Neural progenitor cell (in vitro differentiated cells): ENCODE measurements around the gene FAHD1. TPM values are rescaled to one million over a fixed set of nuclear protein-coding genes. Genes with fewer than 3 reads are reported as not detected.
A peak's percentile ranks its signal among the peaks of the same experiment; 100 is the strongest.

Source experiments
- DNase-seq: peaks from one replicate; pipeline ENCODE4 v3.0.0-alpha.2; 2016; ENCODE audit warnings: low spot score
- H2AFZ ChIP-seq: fragments of 200-600 bp; sonication (generic); replicated peaks from 2 replicates; pipeline ENCODE4 v1.6.1; 2016; ENCODE audit warnings: antibody characterized with exemption
- H3F3A ChIP-seq: fragments of 200-600 bp; sonication (generic); 2 replicates; pipeline ENCODE4 v1.6.1; 2016; ENCODE audit warnings: antibody characterized with exemption, low read depth
- H3K27ac ChIP-seq: fragments of 200-600 bp; sonication (generic); 2 replicates; pipeline ENCODE4 v1.5.1; 2016; ENCODE audit warnings: mild to moderate bottlenecking
- H3K27me3 ChIP-seq: fragments of 200-600 bp; sonication (generic); 2 replicates; pipeline ENCODE4 v1.6.1; 2016; ENCODE audit warnings: mild to moderate bottlenecking, moderate library complexity
- H3K36me3 ChIP-seq: fragments of 200-600 bp; sonication (generic); 2 replicates; pipeline ENCODE4 v1.5.1; 2016
- H3K4me1 ChIP-seq: fragments of 200-600 bp; sonication (generic); 2 replicates; pipeline ENCODE4 v1.6.1; 2016; ENCODE audit warnings: mixed run types
- H3K4me2 ChIP-seq: fragments of 200-600 bp; sonication (generic); 2 replicates; pipeline ENCODE4 v1.6.1; 2016
- H3K4me3 ChIP-seq: fragments of 200-600 bp; sonication (generic); 2 replicates; pipeline ENCODE4 v1.5.1; 2016
- H3K79me2 ChIP-seq: fragments of 200-600 bp; sonication (generic); 2 replicates; pipeline ENCODE4 v1.6.1; 2016; ENCODE audit warnings: low read depth
- H3K9ac ChIP-seq: fragments of 200-600 bp; sonication (generic); 2 replicates; pipeline ENCODE4 v1.6.1; 2016
- H3K9me3 ChIP-seq: fragments of 200-600 bp; sonication (generic); 2 replicates; pipeline ENCODE4 v1.5.1; 2016; ENCODE audit warnings: low read depth
- H4K20me1 ChIP-seq: fragments of 200-600 bp; sonication (generic); 2 replicates; pipeline ENCODE4 v1.6.1; 2016; ENCODE audit warnings: low read depth
- H3K27ac Mint-ChIP-seq: 3 replicates; pipeline ENCODE4 v1.8.0; 2021; ENCODE audit warnings: mixed read lengths
- H3K27me3 Mint-ChIP-seq: 2 replicates; pipeline ENCODE4 v1.8.0; 2022; ENCODE audit warnings: low read depth, mild to moderate bottlenecking, inconsistent platforms, moderate library complexity, mixed read lengths; ENCODE audit not compliant: insufficient read depth
- H3K36me3 Mint-ChIP-seq: 3 replicates; pipeline ENCODE4 v1.8.0; 2021; ENCODE audit warnings: mixed read lengths
- H3K4me1 Mint-ChIP-seq: 3 replicates; pipeline ENCODE4 v1.8.0; 2021; ENCODE audit warnings: mixed read lengths
- H3K4me3 Mint-ChIP-seq: 3 replicates; pipeline ENCODE4 v1.8.0; 2021; ENCODE audit warnings: mild to moderate bottlenecking, moderate library complexity, mixed read lengths
- H3K9me3 Mint-ChIP-seq: 3 replicates; pipeline ENCODE4 v1.8.0; 2020; ENCODE audit warnings: mixed read lengths
- EZH2 ChIP-seq: fragments of 200-600 bp; sonication (generic); IDR thresholded peaks from 2 replicates; pipeline ENCODE4 v1.6.1; 2017; ENCODE audit warnings: antibody characterized with exemption, mild to moderate bottlenecking, moderate library complexity
- EZH2phosphoT487 ChIP-seq: fragments of 200-600 bp; sonication (generic); IDR thresholded peaks from 2 replicates; pipeline ENCODE4 v1.6.1; 2017; ENCODE audit warnings: antibody characterized with exemption
- total RNA-seq: library from RNA; depleted of rRNA; stranded (reverse); fragments of >200 nt; gene quantifications from 2 replicates; pipeline ENCODE4 v1.2.3, GENCODE V29; 2015; ENCODE audit warnings: low replicate concordance
- TF ChIP-seq, protein P1 (sequence below): fragments of 200-600 bp; sonication (generic); IDR thresholded peaks from 2 replicates; pipeline ENCODE4 v1.5.1; 2017; ENCODE audit warnings: antibody characterized with exemption, mild to moderate bottlenecking

FAHD1 gene
- total RNA-seq, 1 donor from 2014 or later, result 21.6 TPM

DNA sequence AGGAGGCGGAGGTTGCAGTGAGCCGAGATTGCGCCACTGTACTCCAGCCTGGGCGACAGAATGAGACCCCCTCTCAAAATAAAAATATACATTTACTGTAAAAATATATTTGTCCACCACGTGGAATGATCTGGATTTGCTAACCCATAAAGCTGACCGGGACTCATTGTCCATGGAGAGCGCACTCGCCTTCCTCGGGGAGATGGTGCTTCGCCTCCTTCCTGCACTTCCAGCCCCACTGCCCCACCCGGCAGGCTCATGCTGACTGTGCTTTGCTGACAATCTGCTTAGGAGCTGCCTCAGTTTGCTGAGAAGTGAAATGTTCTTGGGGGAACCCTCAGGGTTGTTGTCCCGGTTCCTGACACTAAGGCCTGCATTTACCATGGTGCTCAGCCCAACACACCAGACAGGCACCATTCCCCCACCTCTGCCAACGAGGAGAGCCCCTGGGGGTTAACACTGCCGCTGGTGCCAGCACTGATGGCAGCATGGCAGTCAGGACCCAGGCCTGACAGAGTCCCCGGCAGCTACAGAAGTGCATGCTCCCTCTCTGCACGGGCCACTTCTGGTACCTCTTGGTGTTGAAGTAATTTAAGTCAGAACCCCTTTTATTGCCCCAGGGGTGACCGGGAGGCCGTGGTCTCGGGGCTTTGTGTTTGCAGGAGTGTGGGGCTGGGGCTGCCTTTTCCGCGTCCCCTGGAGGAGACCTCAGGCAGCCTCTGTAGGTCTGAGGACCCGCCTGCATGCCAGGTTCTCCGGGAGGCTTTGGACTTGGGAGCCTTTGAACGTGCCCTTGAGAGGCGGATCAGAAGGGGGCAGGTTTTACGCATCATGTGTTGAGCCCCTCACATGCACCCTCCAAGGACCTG lies 41.8 kb upstream of the FAHD1 start:
- Histone ChIP-seq H4K20me1 (peaks cover 39% of the 10 kb centered on the region), H3K79me2 (peaks cover 43% of the 10 kb centered on the region), H3K4me1 (peaks cover 6% of the 10 kb centered on the region), H2AFZ (no peak overlapping the region), H3K4me2 (no peak overlapping the region), H3K36me3 (no peaks in the 10 kb centered on the region), H3K4me3 (no peak overlapping the region), H3K9me3 (no peaks in the 10 kb centered on the region), H3K27me3 (no peaks in the 10 kb centered on the region), H3K27ac (no peak overlapping the region), H3K9ac (no peak overlapping the region), H3F3A (peaks cover 16% of the 10 kb centered on the region)
- Mint-ChIP-seq H3K27me3 (peaks cover 9% of the 10 kb centered on the region), H3K9me3 (no peaks in the 10 kb centered on the region), H3K27ac (no peak overlapping the region), H3K4me1 (peaks cover 15% of the 10 kb centered on the region), H3K36me3 (peaks cover 4% of the 10 kb centered on the region), H3K4me3 (peak overlapping the region; percentile 75)
- DNase-seq, result no peak
- TF ChIP-seq, protein P1, sequence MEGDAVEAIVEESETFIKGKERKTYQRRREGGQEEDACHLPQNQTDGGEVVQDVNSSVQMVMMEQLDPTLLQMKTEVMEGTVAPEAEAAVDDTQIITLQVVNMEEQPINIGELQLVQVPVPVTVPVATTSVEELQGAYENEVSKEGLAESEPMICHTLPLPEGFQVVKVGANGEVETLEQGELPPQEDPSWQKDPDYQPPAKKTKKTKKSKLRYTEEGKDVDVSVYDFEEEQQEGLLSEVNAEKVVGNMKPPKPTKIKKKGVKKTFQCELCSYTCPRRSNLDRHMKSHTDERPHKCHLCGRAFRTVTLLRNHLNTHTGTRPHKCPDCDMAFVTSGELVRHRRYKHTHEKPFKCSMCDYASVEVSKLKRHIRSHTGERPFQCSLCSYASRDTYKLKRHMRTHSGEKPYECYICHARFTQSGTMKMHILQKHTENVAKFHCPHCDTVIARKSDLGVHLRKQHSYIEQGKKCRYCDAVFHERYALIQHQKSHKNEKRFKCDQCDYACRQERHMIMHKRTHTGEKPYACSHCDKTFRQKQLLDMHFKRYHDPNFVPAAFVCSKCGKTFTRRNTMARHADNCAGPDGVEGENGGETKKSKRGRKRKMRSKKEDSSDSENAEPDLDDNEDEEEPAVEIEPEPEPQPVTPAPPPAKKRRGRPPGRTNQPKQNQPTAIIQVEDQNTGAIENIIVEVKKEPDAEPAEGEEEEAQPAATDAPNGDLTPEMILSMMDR, result no peak
- no peak for TF ChIP-seq EZH2phosphoT487
- TF ChIP-seq EZH2, result no peak

DNA sequence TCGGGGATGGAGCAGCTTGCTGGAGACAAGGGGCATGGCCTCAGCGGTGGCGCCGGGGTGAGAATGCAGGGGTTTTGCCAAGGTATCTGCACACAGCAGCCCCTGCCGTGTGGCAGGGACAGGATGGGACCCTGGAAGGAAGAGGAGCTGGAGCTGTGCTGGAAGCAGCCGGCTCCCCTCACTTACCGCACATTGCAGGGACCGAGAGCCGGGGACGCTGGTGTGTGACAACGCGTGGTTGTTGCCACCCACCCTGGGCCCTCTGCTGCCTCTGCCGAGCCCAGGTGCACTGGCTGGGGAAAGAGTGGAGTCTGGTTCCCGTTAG lies 41.2 kb upstream of the FAHD1 start:
- no peak overlapping the region for H3K27ac Mint-ChIP-seq
- DNase-seq, result no peak
- no peak overlapping the region for H3K9ac ChIP-seq
- no peaks in the 10 kb centered on the region for H3K27me3 ChIP-seq
- H3F3A ChIP-seq, result peaks cover 12% of the 10 kb centered on the region
- H2AFZ ChIP-seq, result no peak overlapping the region
- TF ChIP-seq EZH2 (no peak), EZH2phosphoT487 (no peak)
- peaks cover 9% of the 10 kb centered on the region for H3K27me3 Mint-ChIP-seq
- no peak overlapping the region for H3K4me3 ChIP-seq
- H3K4me3 Mint-ChIP-seq, result peak overlapping the region; percentile 46
- no peaks in the 10 kb centered on the region for H3K36me3 ChIP-seq
- peaks cover 41% of the 10 kb centered on the region for H3K79me2 ChIP-seq
- H3K4me1 ChIP-seq, result peaks cover 6% of the 10 kb centered on the region
- H3K4me2 ChIP-seq, result no peak overlapping the region
- no peaks in the 10 kb centered on the region for H3K9me3 ChIP-seq
- peaks cover 4% of the 10 kb centered on the region for H3K36me3 Mint-ChIP-seq
- peaks cover 37% of the 10 kb centered on the region for H4K20me1 ChIP-seq
- peaks cover 15% of the 10 kb centered on the region for H3K4me1 Mint-ChIP-seq
- no peak overlapping the region for H3K27ac ChIP-seq
- no peaks in the 10 kb centered on the region for H3K9me3 Mint-ChIP-seq

DNA sequence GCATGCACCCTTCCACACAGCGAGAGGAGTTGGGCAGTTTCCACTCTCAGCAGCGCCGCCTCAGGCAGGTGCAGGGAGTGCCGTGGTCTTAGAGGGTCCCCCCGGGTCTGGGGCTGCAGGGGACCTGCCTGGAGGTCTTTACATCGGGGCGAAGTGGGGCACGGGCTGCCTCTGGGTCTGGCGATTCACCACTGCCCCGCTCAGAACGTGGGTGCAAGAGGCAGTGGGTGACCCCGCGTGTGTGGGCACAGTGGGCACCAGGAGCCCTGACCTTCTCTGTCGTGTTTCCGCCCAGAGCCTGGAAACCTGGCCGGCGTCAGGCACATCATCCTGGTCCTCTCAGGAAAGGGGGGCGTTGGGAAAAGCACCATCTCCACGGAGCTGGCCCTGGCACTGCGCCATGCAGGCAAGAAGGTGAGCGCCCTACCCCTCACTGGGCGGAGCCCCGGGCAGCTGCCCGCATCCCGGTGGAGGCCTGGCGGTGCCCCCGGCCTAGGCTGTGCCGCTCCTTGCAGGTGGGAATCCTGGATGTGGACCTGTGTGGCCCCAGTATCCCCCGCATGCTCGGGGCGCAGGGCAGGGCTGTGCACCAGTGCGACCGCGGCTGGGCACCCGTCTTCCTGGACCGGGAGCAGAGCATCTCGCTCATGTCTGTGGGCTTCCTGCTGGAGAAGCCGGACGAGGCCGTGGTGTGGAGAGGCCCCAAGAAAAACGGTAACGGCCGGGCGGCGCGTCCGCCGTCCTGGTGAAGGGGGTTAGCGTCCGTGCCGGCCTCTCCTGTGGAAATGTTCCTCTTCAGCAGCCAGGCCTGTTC lies 40.6 kb upstream of the FAHD1 start:
- Mint-ChIP-seq H3K36me3 (peaks cover 4% of the 10 kb centered on the region), H3K27ac (no peak overlapping the region), H3K27me3 (peaks cover 7% of the 10 kb centered on the region), H3K4me1 (peaks cover 11% of the 10 kb centered on the region), H3K4me3 (no peak overlapping the region), H3K9me3 (no peaks in the 10 kb centered on the region)
- no peak overlapping the region for H2AFZ ChIP-seq
- peaks cover 31% of the 10 kb centered on the region for H4K20me1 ChIP-seq
- no peak for DNase-seq
- no peak overlapping the region for H3K9ac ChIP-seq
- H3K36me3 ChIP-seq, result no peaks in the 10 kb centered on the region
- peaks cover 1% of the 10 kb centered on the region for H3K4me1 ChIP-seq
- no peak overlapping the region for H3K4me3 ChIP-seq
- H3K9me3 ChIP-seq, result no peaks in the 10 kb centered on the region
- no peaks in the 10 kb centered on the region for H3K27me3 ChIP-seq
- peaks cover 34% of the 10 kb centered on the region for H3K79me2 ChIP-seq
- H3F3A ChIP-seq, result peaks cover 6% of the 10 kb centered on the region
- no peak for TF ChIP-seq EZH2
- no peak for TF ChIP-seq EZH2phosphoT487
- TF ChIP-seq, protein P1, result no peak
- H3K4me2 ChIP-seq, result no peak overlapping the region
- no peak overlapping the region for H3K27ac ChIP-seq
